Activated naive CD8-positive, alpha-beta T cell treated with anti-CD3 and anti-CD28 coated beads, Interleukin-2, amount 10 ng/mL, durations not matched to agents 7 days and 5 days (primary cell): Measurements from ENCODE around the gene FAM180B. TPM values are rescaled to one million over a fixed set of nuclear protein-coding genes. Genes with fewer than 3 reads are reported as not detected.

ENCODE experiments used
- ATAC-seq: fragments of 150-1000 bp; cut with Tn5 transposase; one replicate; pipeline ENCODE4 v1.10.0; 2021; ENCODE audit warnings: low read depth, moderate library complexity
- POLR2A ChIA-PET: fragments of 350-600 bp; sonication (Branson Sonifier 250); formaldehyde crosslinking; loops from one replicate; lab custom pipeline; 2021; ENCODE audit warnings: antibody characterized with exemption; lab: Charles Lee
- DNase-seq: peaks from one replicate; pipeline ENCODE4 v3.0.0; 2021
- H3K27ac Mint-ChIP-seq: one replicate; pipeline ENCODE4 v1.8.0; 2022; ENCODE audit warnings: mild to moderate bottlenecking, mixed read lengths
- H3K27me3 Mint-ChIP-seq: one replicate; pipeline ENCODE4 v1.8.0; 2022; ENCODE audit warnings: mild to moderate bottlenecking, moderate library complexity, mixed read lengths
- H3K36me3 Mint-ChIP-seq: one replicate; pipeline ENCODE4 v1.8.0; 2021; ENCODE audit warnings: mild to moderate bottlenecking, mixed read lengths
- H3K4me1 Mint-ChIP-seq: one replicate; pipeline ENCODE4 v1.8.0; 2021; ENCODE audit warnings: mixed read lengths
- H3K4me3 Mint-ChIP-seq: one replicate; pipeline ENCODE4 v1.8.0; 2022; ENCODE audit warnings: mild to moderate bottlenecking, moderate library complexity, mixed read lengths
- H3K9me3 Mint-ChIP-seq: one replicate; pipeline ENCODE4 v1.8.0; 2021; ENCODE audit warnings: mixed read lengths
- total RNA-seq, 2 experiments: library from RNA; stranded (reverse); gene quantifications; one replicate each; pipeline ENCODE4 v1.2.3, GENCODE V29; 2021

The FAM180B gene
- total RNA-seq, 2 experiments from 2014 or later: not detected

GRCh38 chr11:47572715-47573255, 13.7 kb upstream of the FAM180B start:
- ATAC-seq: no peak
- H3K9me3 Mint-ChIP-seq: no peaks in the 10 kb centered on the region
- POLR2A ChIA-PET: no interaction called here
- no peak overlapping the region for H3K4me3 Mint-ChIP-seq
- peaks cover 47% of the 10 kb centered on the region for H3K36me3 Mint-ChIP-seq
- peaks cover 10% of the 10 kb centered on the region for H3K4me1 Mint-ChIP-seq
- H3K27me3 Mint-ChIP-seq: no peaks in the 10 kb centered on the region
- no peak for DNase-seq
- H3K27ac Mint-ChIP-seq: no peak overlapping the region

DNA sequence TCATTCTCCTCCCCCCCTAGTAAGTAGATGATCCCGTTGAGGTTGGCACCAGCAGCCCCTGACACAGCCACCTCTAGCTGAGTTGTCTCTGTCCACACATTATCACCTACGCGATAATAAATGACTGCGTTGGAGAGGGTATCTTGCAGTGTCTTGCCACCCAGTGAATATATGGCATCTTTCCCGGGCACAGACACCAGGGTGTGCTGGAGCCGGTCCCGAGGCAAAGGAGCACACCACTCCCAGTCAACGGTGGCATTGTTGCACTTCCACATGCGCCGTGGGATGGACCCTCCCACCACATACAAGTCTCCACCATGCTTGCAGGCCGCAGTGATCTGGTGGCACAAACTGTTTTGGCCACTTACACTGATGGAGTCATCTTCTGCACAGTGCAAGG, 13.2 kb upstream of the FAM180B start:
- DNase-seq (no peak), ATAC-seq (no peak)
- no peaks in the 10 kb centered on the region for H3K27me3 Mint-ChIP-seq
- peaks cover 12% of the 10 kb centered on the region for H3K4me1 Mint-ChIP-seq
- POLR2A ChIA-PET: no interaction called here
- H3K4me3 Mint-ChIP-seq: no peak overlapping the region
- H3K9me3 Mint-ChIP-seq: no peaks in the 10 kb centered on the region
- H3K36me3 Mint-ChIP-seq: peaks cover 44% of the 10 kb centered on the region
- H3K27ac Mint-ChIP-seq: no peak overlapping the region

DNA sequence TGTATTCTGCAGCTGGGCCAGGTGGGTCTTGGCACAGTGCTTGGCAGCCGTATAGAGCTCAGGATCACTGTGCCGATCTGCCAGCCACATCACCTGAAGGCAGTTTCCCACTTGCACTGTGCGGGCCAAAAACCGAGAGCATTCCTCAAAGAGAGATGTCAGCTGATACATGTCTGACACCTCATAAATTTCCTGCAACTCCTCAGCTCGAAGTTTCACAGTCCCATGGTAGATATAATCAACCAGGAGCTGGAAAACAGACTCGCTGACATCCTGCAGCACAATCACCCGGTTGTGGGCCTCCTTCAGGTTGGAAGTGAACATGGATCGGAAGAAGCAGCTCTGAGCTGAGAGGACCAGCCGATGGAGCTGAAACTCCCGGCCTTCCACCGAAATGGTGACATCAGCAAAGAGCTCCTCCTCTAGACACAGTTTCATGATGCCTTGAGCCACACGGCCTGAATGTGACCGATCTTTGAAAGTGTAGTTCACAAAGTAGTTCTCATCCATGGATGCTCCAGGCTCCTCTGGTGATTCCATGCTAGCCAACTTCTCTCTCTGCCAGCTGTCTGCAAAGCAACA, 8.9 kb upstream of the FAM180B start:
- no peaks in the 10 kb centered on the region for H3K9me3 Mint-ChIP-seq
- DNase-seq (no peak), ATAC-seq (no peak)
- H3K4me3 Mint-ChIP-seq: peak overlapping the region; percentile 99
- no peaks in the 10 kb centered on the region for H3K27me3 Mint-ChIP-seq
- H3K36me3 Mint-ChIP-seq: peaks cover 51% of the 10 kb centered on the region
- H3K4me1 Mint-ChIP-seq: peaks cover 21% of the 10 kb centered on the region
- peak overlapping the region; percentile 96 for H3K27ac Mint-ChIP-seq
- POLR2A ChIA-PET: interaction anchor here (0.6 to 6.8 kb wide), 5 partner anchors 12 to 137 kb away, joined by 3 to 49 read pairs (median 4); partner anchors contain the start of genes AGBL2 and PTPMT1

- peaks cover 19% of the 10 kb centered on the region for H3K4me1 Mint-ChIP-seq
- ATAC-seq (peak; percentile 95), DNase-seq (peak; percentile 94)
- peak within 1 kb of the TSS; percentile 96 for H3K27ac Mint-ChIP-seq
- H3K27me3 Mint-ChIP-seq: no peaks in the 10 kb centered on the region
- no peaks in the 10 kb centered on the region for H3K9me3 Mint-ChIP-seq
- peaks cover 46% of the 10 kb centered on the region for H3K36me3 Mint-ChIP-seq
- POLR2A ChIA-PET: interaction anchor here (0.6 to 6.8 kb wide), 10 partner anchors 9 to 251 kb away, joined by 3 to 49 read pairs (median 6); partner anchors contain the start of genes AGBL2 and PTPMT1
- peak within 1 kb of the TSS; percentile 99 for H3K4me3 Mint-ChIP-seq
These were observed 7.7 kb upstream of the FAM180B start, which contains the start of the genes KBTBD4 and NDUFS3 for GRCh38 chr11:47578524-47579494. KBTBD4 (minus strand) TSS chr11:47578970; CDS start chr11:47578951, 19 bp downstream. NDUFS3 (plus strand) TSS chr11:47579074; CDS start chr11:47579092, 18 bp downstream.

DNA sequence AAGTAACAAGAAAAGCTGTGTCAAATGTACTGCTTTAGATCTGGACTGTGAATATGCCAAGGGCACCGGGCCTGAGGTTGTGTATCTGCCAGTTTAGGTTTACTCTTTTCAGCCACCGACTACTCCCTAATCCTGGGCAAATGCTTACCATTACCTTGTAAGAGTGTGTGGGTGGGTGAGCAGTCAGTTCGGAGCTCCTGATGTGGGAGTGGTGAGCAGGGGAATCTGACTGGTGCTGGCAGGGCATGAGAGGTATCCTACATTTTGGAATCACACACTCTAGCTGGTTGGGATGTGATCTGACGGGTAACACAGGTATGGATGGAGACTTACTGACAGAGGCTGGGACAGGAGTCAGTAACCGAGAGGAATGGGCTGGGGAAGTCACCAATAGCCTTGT, 2.6 kb upstream of the FAM180B start:
- POLR2A ChIA-PET: interaction anchor here (1.3 kb wide), 1 partner anchor 19 kb away, joined by 3 read pairs; the partner anchor contains the start of gene PTPMT1
- peak overlapping the region; percentile 17 for H3K27ac Mint-ChIP-seq
- peaks cover 24% of the 10 kb centered on the region for H3K36me3 Mint-ChIP-seq
- ATAC-seq (no peak), DNase-seq (no peak)
- H3K4me3 Mint-ChIP-seq: no peak overlapping the region
- no peaks in the 10 kb centered on the region for H3K27me3 Mint-ChIP-seq
- H3K4me1 Mint-ChIP-seq: peaks cover 19% of the 10 kb centered on the region
- H3K9me3 Mint-ChIP-seq: no peaks in the 10 kb centered on the region

- ATAC-seq: no peak
- Mint-ChIP-seq H3K4me1 (peaks cover 16% of the 10 kb centered on the region), H3K9me3 (no peaks in the 10 kb centered on the region), H3K4me3 (no peak overlapping the region), H3K27ac (peak overlapping the region; percentile 64), H3K36me3 (peaks cover 13% of the 10 kb centered on the region), H3K27me3 (peaks cover 3% of the 10 kb centered on the region)
- POLR2A ChIA-PET: interaction anchor here (0.6 to 2.1 kb wide), 2 partner anchors 8 to 22 kb away, joined by 3 to 8 read pairs; partner anchors contain the start of genes KBTBD4, NDUFS3 and PTPMT1
- DNase-seq: no peak
These were observed 700 bp downstream of the FAM180B start for GRCh38 chr11:47587039-47587716.

DNA sequence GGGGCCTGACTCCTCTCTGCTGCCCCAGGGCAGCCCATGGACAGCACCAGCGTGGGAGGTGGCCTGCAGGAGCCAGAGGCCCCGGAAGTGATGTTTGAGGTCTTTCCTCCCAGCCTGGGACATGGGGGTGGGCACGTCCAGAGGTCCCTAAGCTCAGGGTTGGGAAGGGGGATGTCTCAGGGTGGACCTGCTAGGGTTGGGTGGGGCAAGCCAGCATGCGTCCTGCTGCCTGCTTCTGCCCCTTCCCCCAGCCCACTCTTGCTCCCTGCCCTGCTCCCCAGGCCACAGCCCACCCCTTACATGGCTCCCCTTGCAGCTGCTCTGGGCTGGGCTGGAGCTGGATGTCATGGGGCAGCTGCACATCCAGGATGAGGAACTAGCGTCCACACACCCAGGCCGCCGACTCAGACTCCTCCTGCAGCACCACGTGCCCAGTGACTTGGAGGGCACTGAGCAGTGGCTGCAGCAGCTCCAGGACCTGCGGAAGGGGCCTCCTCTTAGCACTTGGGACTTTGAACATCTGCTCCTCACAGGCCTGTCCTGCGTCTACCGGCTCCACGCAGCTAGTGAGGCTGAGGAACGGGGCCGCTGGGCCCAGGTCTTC, 1.3 kb downstream of the FAM180B start:
- H3K9me3 Mint-ChIP-seq: no peaks in the 10 kb centered on the region
- no peak for ATAC-seq
- POLR2A ChIA-PET: interaction anchor here (0.6 to 2.1 kb wide), 2 partner anchors 9 to 23 kb away, joined by 3 to 8 read pairs; partner anchors contain the start of genes KBTBD4, NDUFS3 and PTPMT1
- no peak for DNase-seq
- peaks cover 10% of the 10 kb centered on the region for H3K36me3 Mint-ChIP-seq
- H3K27ac Mint-ChIP-seq: no peak overlapping the region
- peaks cover 8% of the 10 kb centered on the region for H3K27me3 Mint-ChIP-seq
- peaks cover 20% of the 10 kb centered on the region for H3K4me1 Mint-ChIP-seq
- no peak overlapping the region for H3K4me3 Mint-ChIP-seq

DNA sequence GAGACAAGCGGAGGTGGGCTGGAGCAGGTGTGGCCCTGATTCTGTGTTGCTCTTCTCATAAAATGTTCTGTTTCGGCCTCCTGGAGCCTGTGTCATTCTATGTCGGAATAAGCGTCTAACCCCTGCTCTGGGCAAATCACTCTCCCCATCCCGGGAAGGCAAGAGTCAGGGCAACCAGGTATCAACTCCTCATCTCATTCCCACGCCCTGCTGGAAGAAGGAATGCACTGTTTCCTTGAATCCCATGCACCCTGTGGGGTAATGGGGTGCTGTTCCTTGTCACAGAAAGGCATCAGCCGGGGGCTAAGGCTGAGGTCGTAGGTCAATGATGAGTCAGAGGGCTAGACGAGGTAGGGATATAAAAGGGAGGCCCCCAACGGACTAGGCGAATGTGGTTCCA, 2.6 kb downstream of the FAM180B start:
- no peak overlapping the region for H3K4me3 Mint-ChIP-seq
- H3K27ac Mint-ChIP-seq: no peak overlapping the region

GRCh38 chr11:47589584-47589976, 3.1 kb downstream of the FAM180B start:
- H3K4me1 Mint-ChIP-seq: peaks cover 23% of the 10 kb centered on the region
- no peaks in the 10 kb centered on the region for H3K9me3 Mint-ChIP-seq
- DNase-seq (no peak), ATAC-seq (no peak)
- peaks cover 23% of the 10 kb centered on the region for H3K27me3 Mint-ChIP-seq
- POLR2A ChIA-PET: no interaction called here
- no peak overlapping the region for H3K27ac Mint-ChIP-seq
- no peak overlapping the region for H3K4me3 Mint-ChIP-seq
- H3K36me3 Mint-ChIP-seq: peaks cover under 1% of the 10 kb centered on the region

More for the DNA sequence above, 2.6 kb downstream of the FAM180B start:
- Mint-ChIP-seq H3K4me1 (peaks cover 23% of the 10 kb centered on the region), H3K9me3 (no peaks in the 10 kb centered on the region), H3K27me3 (peaks cover 20% of the 10 kb centered on the region), H3K36me3 (peaks cover 4% of the 10 kb centered on the region)
- no peak for DNase-seq
- POLR2A ChIA-PET: no interaction called here
- no peak for ATAC-seq

- DNase-seq (no peak), ATAC-seq (no peak)
- Mint-ChIP-seq H3K27me3 (peaks cover 28% of the 10 kb centered on the region), H3K36me3 (no peaks in the 10 kb centered on the region), H3K4me3 (no peak overlapping the region), H3K9me3 (no peaks in the 10 kb centered on the region), H3K4me1 (peaks cover 23% of the 10 kb centered on the region), H3K27ac (no peak overlapping the region)
- POLR2A ChIA-PET: no interaction called here
These were observed 3.7 kb downstream of the FAM180B start for GRCh38 chr11:47589977-47590861.

DNA sequence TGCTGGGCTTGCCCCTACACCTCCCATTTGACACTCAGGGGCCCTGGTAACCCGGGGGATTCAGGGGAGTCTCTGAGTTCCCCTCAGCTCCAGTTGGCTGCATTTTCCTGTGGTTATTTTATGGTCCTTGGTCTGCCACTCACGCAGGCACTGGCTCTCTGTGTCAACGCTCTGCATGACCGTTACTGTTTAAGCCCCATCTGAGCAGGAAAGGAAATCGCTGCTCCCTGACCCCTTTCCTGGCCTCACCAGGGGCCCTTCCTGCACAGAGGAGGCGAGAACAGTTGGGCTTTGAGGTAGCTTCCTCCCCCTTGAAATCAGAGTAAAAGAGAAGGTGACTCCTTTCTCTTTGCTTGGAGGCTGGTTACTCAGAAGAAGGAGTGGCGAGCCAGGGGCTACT, 5.3 kb downstream of the FAM180B start:
- peak overlapping the region; percentile 46 for H3K27ac Mint-ChIP-seq
- POLR2A ChIA-PET: interaction anchor here (1.2 to 1.3 kb wide), 2 partner anchors 13 to 26 kb away, joined by 6 read pairs; partner anchors contain the start of genes KBTBD4, NDUFS3 and PTPMT1
- DNase-seq (no peak), ATAC-seq (peak; percentile 53)
- H3K36me3 Mint-ChIP-seq: no peaks in the 10 kb centered on the region
- peak overlapping the region; percentile 23 for H3K4me3 Mint-ChIP-seq
- H3K27me3 Mint-ChIP-seq: peaks cover 39% of the 10 kb centered on the region
- no peaks in the 10 kb centered on the region for H3K9me3 Mint-ChIP-seq
- H3K4me1 Mint-ChIP-seq: peaks cover 18% of the 10 kb centered on the region
